Measurements from ENCODE around the gene WAPL. TPM values are rescaled to one million over a fixed set of nuclear protein-coding genes. Genes with fewer than 3 reads are reported as not detected.

WAPL gene
- total and polyA plus RNA-seq, 2 of the 4 experiments (the other 2 are of a cell fraction), result 11.5 to 31.7 TPM

DNA sequence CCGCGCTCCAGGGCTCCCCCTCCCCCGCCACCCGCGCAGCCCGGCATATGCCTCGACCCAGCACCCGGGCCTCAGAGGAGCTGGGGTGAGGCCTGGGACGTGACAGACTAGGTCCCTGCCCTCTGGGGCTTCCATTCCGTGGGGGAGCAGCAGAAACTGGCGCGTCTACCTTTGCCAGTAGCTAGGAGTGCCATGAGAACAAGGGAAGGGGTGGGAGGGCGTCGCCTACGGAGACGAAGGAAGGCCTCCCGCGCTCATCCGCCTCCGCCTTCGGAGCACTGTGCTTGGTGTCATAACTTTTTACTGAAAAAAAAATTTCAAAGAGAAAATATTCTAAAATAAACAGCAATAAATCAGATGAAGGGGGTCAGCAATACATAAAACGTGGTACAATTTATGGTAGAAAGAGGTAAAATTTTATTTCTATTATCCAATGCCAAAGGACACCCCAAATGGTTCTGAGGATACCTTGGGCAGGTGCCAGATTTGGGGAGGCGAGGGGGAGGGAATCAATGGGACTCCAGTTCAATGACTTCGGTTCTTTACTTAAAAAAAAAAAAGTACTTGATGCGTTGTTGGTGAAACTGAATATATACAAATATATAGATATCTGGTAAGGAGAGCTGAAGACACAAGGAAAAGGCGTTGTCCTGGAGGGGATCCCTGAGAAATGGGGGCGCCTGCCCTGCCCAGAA lies 119.9 kb downstream of the WAPL start:
- no peak overlapping the region for H4K91ac ChIP-seq (ENCODE audit: insufficient read depth, low read depth, low read length)
- H3K27ac ChIP-seq (ENCODE audit: insufficient read depth, low read length), result no peak overlapping the region
- ATAC-seq (ENCODE audit: low read depth), result no peak
- ChIA-PET CTCF (interaction anchor here (0.6 to 2.4 kb wide), 8 partner anchors 37 to 924 kb away, joined by 3 to 17 read pairs (median 4); no protein-coding TSS in a partner anchor), POLR2A (ENCODE audit: unreplicated experiment) (no interaction called here)
- no peak overlapping the region for H2BK5ac ChIP-seq (ENCODE audit: low read depth, low read length, poor library complexity, severe bottlenecking)
- no peak overlapping the region for H3K23ac ChIP-seq (ENCODE audit: low read depth, low read length)
- no peak overlapping the region for H2BK15ac ChIP-seq (ENCODE audit: low read depth, low read length)
- peak overlapping the region; percentile 19; the same call in 1 of the 2 replicates for H2BK120ac ChIP-seq (ENCODE audit: low read depth, low read length)
- H4K20me1 ChIP-seq (ENCODE audit: insufficient read depth, low read length), result no peaks in the 10 kb centered on the region
- in situ Hi-C loops (cut with MboI; ENCODE audit: low sequenced_read_pairs), result loop anchor here (10.0 kb wide), 1 partner anchor 503 kb away; no protein-coding TSS in a partner anchor
- BruUV-seq (replicated peaks), result no TSS peak
- H2AFZ ChIP-seq (replicated peaks; ENCODE audit: low read length, poor library complexity), result peak overlapping the region; percentile 100
- H3K4ac ChIP-seq (ENCODE audit: low read depth, low read length), result peak overlapping the region; percentile 20; the same call in 1 of the 2 replicates
- H3K9me1 ChIP-seq (ENCODE audit: insufficient read depth, low read length), result no peaks in the 10 kb centered on the region
- H3K9me3 ChIP-seq (ENCODE audit: control insufficient read depth, insufficient read depth, low read length), result no peaks in the 10 kb centered on the region
- H3K4me2 ChIP-seq (ENCODE audit: low read depth, low read length), result peak overlapping the region; percentile 43; the same call in 1 of the 2 replicates
- dilution Hi-C loops (cut with HindIII; ENCODE audit: low sequenced_read_pairs, unreplicated experiment), result no loop called here
- H3K79me1 ChIP-seq (ENCODE audit: low read depth in 1 of 2, low read length in 2 of 2), result no peaks in the 10 kb centered on the region
- no peak overlapping the region for H3K56ac ChIP-seq (ENCODE audit: extremely low read depth, insufficient read depth, low read length)
- 7% methylated on average over 5 of the region's 27 CpGs; no CpG with 5 or more reads in 1 of the 2 experiments for WGBS, 2 experiments (ENCODE audit: extremely low coverage in 2 of 2, insufficient read length in 1 of 2)
- H3K9ac ChIP-seq (ENCODE audit: low read depth, low read length), result no peak overlapping the region
- H2BK20ac ChIP-seq (ENCODE audit: low read depth, low read length), result no peak overlapping the region
- H3K14ac ChIP-seq (replicated peaks; ENCODE audit: low read depth, low read length), result no peak overlapping the region
- no peak for DNase-seq
- H3K18ac ChIP-seq (ENCODE audit: low read depth, low read length), result no peak overlapping the region
- H3K27me3 ChIP-seq (ENCODE audit: control insufficient read depth, insufficient read depth, low read length), result peaks cover 4% of the 10 kb centered on the region; the same call in 1 of the 2 replicates
- TF ChIP-seq FOS (IDR thresholded peaks at IDR 0.05; ENCODE audit: low read depth, low read length) (no peak), CHD1 (IDR thresholded peaks at IDR 0.05; ENCODE audit: low read depth, low read length) (no peak), RFX5 (IDR thresholded peaks at IDR 0.05; ENCODE audit: low read depth, low read length) (no peak), BHLHE40 (IDR thresholded peaks at IDR 0.05; ENCODE audit: low read depth, low read length) (no peak), NFE2L2 (IDR thresholded peaks at IDR 0.05; ENCODE audit: low read depth, low read length) (no peak)
- TF ChIP-seq, protein P1, sequence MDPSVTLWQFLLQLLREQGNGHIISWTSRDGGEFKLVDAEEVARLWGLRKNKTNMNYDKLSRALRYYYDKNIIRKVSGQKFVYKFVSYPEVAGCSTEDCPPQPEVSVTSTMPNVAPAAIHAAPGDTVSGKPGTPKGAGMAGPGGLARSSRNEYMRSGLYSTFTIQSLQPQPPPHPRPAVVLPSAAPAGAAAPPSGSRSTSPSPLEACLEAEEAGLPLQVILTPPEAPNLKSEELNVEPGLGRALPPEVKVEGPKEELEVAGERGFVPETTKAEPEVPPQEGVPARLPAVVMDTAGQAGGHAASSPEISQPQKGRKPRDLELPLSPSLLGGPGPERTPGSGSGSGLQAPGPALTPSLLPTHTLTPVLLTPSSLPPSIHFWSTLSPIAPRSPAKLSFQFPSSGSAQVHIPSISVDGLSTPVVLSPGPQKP (IDR thresholded peaks at IDR 0.05; ENCODE audit: borderline replicate concordance, low read depth, low read length), result no peak
- H4K5ac ChIP-seq (ENCODE audit: low read depth, low read length), result no peak overlapping the region
- peaks cover 10% of the 10 kb centered on the region for H3K4me1 ChIP-seq (ENCODE audit: control insufficient read depth, insufficient read depth, low read length)
- H4K8ac ChIP-seq (ENCODE audit: low read depth in 2 of 2, low read length in 2 of 2), result peak overlapping the region; percentile 6 to 50; a peak in 2 of 4 replicates
- intact Hi-C loops (cut with micrococcal nuclease), result loop anchor here (2.0 kb wide), 1 partner anchor 37 kb away; no protein-coding TSS in a partner anchor
- H2AK9ac ChIP-seq (replicated peaks; ENCODE audit: low read depth, low read length, poor library complexity), result peak overlapping the region; percentile 58
- peak overlapping the region; percentile 49; the same call in 1 of the 2 replicates for H2AK5ac ChIP-seq (ENCODE audit: low read depth, low read length)
- no peaks in the 10 kb centered on the region for H3K36me3 ChIP-seq (ENCODE audit: control insufficient read depth, insufficient read depth, low read length)
- H3K4me3 ChIP-seq (ENCODE audit: insufficient read depth, low read depth, low read length), result no peak overlapping the region; the same call in 1 of the 2 replicates

All from IMR-90 (cell line).